Keratinocyte (primary cell): Measurements from ENCODE around the gene PHF2. TPM values are rescaled to one million over a fixed set of nuclear protein-coding genes. Genes with fewer than 3 reads are reported as not detected.

Experiments used
- DNase-seq: peaks from one replicate; pipeline ENCODE4 v3.0.0-alpha.2; 2011; ENCODE audit warnings: low read depth, missing footprints, low spot score
- FAIRE-seq: peaks from 2 replicates; lab custom pipeline; 2011; peaks lifted over from hg19 to GRCh38; lab: Jason Lieb, UNC
- H2AFZ ChIP-seq: 2 replicates; pipeline ENCODE4 v1.6.0; 2012; ENCODE audit warnings: low read length, control low read depth, inconsistent platforms; ENCODE audit not compliant: control insufficient read depth
- H3K27ac ChIP-seq: 2 replicates; pipeline ENCODE4 v1.5.1; 2011; ENCODE audit warnings: low read length; ENCODE audit not compliant: control insufficient read depth, insufficient read depth
- H3K27me3 ChIP-seq: 3 replicates; pipeline ENCODE4 v1.6.0; 2011; ENCODE audit warnings: low read length; ENCODE audit not compliant: control insufficient read depth, insufficient read depth; ENCODE audit errors: extremely low read depth
- H3K36me3 ChIP-seq, 2 experiments: 2 replicates in 1 of 2; 3 replicates in 1 of 2; pipeline ENCODE4 v1.5.1; 2011; ENCODE audit warnings: low read length in 2 of 2, mild to moderate bottlenecking in 1 of 2; ENCODE audit not compliant: control insufficient read depth in 2 of 2, insufficient read depth in 2 of 2; ENCODE audit errors: extremely low read depth in 1 of 2
- H3K4me1 ChIP-seq: 3 replicates; pipeline ENCODE4 v1.5.1; 2011; ENCODE audit warnings: low read length; ENCODE audit not compliant: control insufficient read depth, insufficient read depth; ENCODE audit errors: extremely low read depth
- H3K4me2 ChIP-seq: 3 replicates; pipeline ENCODE4 v1.6.0; 2011; ENCODE audit warnings: low read depth, low read length; ENCODE audit not compliant: control insufficient read depth, insufficient read depth; ENCODE audit errors: extremely low read depth
- H3K4me3 ChIP-seq, 3 experiments: fragments of 200-600 bp in 1 of 3; sonication (generic) in 1 of 3; 2 replicates in 2 of 3; 3 replicates in 1 of 3; pipeline ENCODE4 v1.5.1; 2011 to 2016; ENCODE audit warnings: low read length in 3 of 3, mild to moderate bottlenecking in 3 of 3, control low read depth in 2 of 3, inconsistent platforms in 1 of 3, low read depth in 1 of 3, mixed read lengths in 1 of 3, mixed run types in 1 of 3, moderate library complexity in 1 of 3; ENCODE audit not compliant: control insufficient read depth in 2 of 3, insufficient read depth in 2 of 3; ENCODE audit errors: extremely low read depth in 1 of 3
- H3K79me2 ChIP-seq: 2 replicates; pipeline ENCODE4 v1.6.0; 2012; ENCODE audit warnings: low read length; ENCODE audit not compliant: control insufficient read depth, insufficient read depth
- H3K9ac ChIP-seq: 3 replicates; pipeline ENCODE4 v1.6.0; 2011; ENCODE audit warnings: low read length; ENCODE audit not compliant: control insufficient read depth, insufficient read depth; ENCODE audit errors: extremely low read depth
- H3K9me1 ChIP-seq: 3 replicates; pipeline ENCODE4 v1.6.0; 2011; ENCODE audit warnings: low read length; ENCODE audit not compliant: control insufficient read depth, insufficient read depth; ENCODE audit errors: extremely low read depth
- H3K9me3 ChIP-seq: 2 replicates; pipeline ENCODE4 v1.5.1; 2012; ENCODE audit warnings: low read depth, low read length; ENCODE audit not compliant: control insufficient read depth
- H4K20me1 ChIP-seq: 3 replicates; pipeline ENCODE4 v1.6.0; 2011; ENCODE audit warnings: low read length; ENCODE audit not compliant: control insufficient read depth, insufficient read depth; ENCODE audit errors: extremely low read depth
- CTCF ChIP-seq, 3 experiments: IDR thresholded peaks in 1 of 3; conservative IDR thresholded peaks in 1 of 3; optimal IDR thresholded peaks in 1 of 3; 2 replicates in 2 of 3; 3 replicates in 1 of 3; pipeline versions ENCODE3 to v1.5.1; 2011; ENCODE audit warnings: low read length in 3 of 3, mild to moderate bottlenecking in 3 of 3, moderate library complexity in 2 of 3, control low read depth in 1 of 3, inconsistent platforms in 1 of 3; ENCODE audit not compliant: insufficient read depth in 2 of 3; ENCODE audit errors: extremely low read depth in 1 of 3
- EZH2 ChIP-seq: IDR thresholded peaks from one replicate; pipeline ENCODE4 v1.6.1; 2012; ENCODE audit warnings: inconsistent platforms, mild to moderate bottlenecking, low read length, moderate library complexity
- dilution Hi-C: fragments of 300-500 bp; cut with MboI; formaldehyde crosslinking; loops from one replicate; pipeline ENCODE4 v1.7.0; 2020; ENCODE audit warnings: low sequenced_read_pairs; ENCODE audit not compliant: extremely low pct_ligation_motif_present
- polyA plus RNA-seq, 5 experiments: library from polyadenylated mRNA; depleted of rRNA in 3 of 5; stranded (reverse) in 3 of 5; stranded (forward) in 1 of 5; unstranded in 1 of 5; fragments of >200 nt; gene quantifications; 1 replicate in 1 of 5; 2 replicates in 3 of 5; 3 replicates in 1 of 5; pipeline versions ENCODE4 v1.2.1 to v1.2.3, GENCODE V29; 2011 to 2012; ENCODE audit warnings: missing spikeins in 2 of 5, low read depth in 1 of 5, low replicate concordance in 1 of 5

Gene PHF2
- polyA plus RNA-seq, 1 donor (not counting 4 experiments of a cell fraction or from before 2014, with no cell fraction given), result 5.1 TPM

GRCh38 chr9:93598647-93599241 lies 22.4 kb downstream of the PHF2 start:
- no peak overlapping the region for H3K4me2 ChIP-seq
- peaks cover 0 to 2% of the 10 kb centered on the region in 2 experiments for H3K36me3 ChIP-seq
- FAIRE-seq (no peak), DNase-seq (no peak)
- H3K9ac ChIP-seq, result no peak overlapping the region
- no peaks in the 10 kb centered on the region for H3K9me3 ChIP-seq
- H4K20me1 ChIP-seq, result no peaks in the 10 kb centered on the region
- dilution Hi-C loops, result no loop called here
- H2AFZ ChIP-seq, result no peak overlapping the region
- no peaks in the 10 kb centered on the region for H3K9me1 ChIP-seq
- H3K4me3 ChIP-seq, result no peak overlapping the region
- no peaks in the 10 kb centered on the region for H3K27me3 ChIP-seq
- H3K79me2 ChIP-seq, result peaks cover 39% of the 10 kb centered on the region
- no peak overlapping the region for H3K27ac ChIP-seq
- TF ChIP-seq EZH2, result no peak
- no peak for TF ChIP-seq CTCF (optimal IDR thresholded peaks at IDR 0.05 in 1 of 3, IDR thresholded peaks at IDR 0.05 in 1 of 3, conservative IDR thresholded peaks at IDR 0.05 in 1 of 3; ENCODE audit: extremely low read depth in 1 of 3, insufficient read depth in 2 of 3, low read length in 3 of 3)
- H3K4me1 ChIP-seq, result peaks cover 18% of the 10 kb centered on the region

- Histone ChIP-seq H3K36me3 (peaks cover 0 to 2% of the 10 kb centered on the region in 2 experiments), H4K20me1 (no peaks in the 10 kb centered on the region), H3K4me2 (no peak overlapping the region), H3K27me3 (no peaks in the 10 kb centered on the region), H3K27ac (no peak overlapping the region), H3K4me3 (no peak overlapping the region), H2AFZ (no peak overlapping the region), H3K79me2 (peaks cover 40% of the 10 kb centered on the region), H3K9me3 (no peaks in the 10 kb centered on the region), H3K9ac (no peak overlapping the region), H3K4me1 (peaks cover 8% of the 10 kb centered on the region), H3K9me1 (no peaks in the 10 kb centered on the region)
- TF ChIP-seq CTCF (optimal IDR thresholded peaks at IDR 0.05 in 1 of 3, IDR thresholded peaks at IDR 0.05 in 1 of 3, conservative IDR thresholded peaks at IDR 0.05 in 1 of 3; ENCODE audit: extremely low read depth in 1 of 3, insufficient read depth in 2 of 3, low read length in 3 of 3), result no peak
- no peak for TF ChIP-seq EZH2
- FAIRE-seq (no peak), DNase-seq (no peak)
- dilution Hi-C loops, result no loop called here
These were observed 23.4 kb downstream of the PHF2 start for GRCh38 chr9:93599571-93600403.
